Umbilical cord (tissue), 2 donors: Measurements from ENCODE around the gene LMAN1L. TPM values are rescaled to one million over a fixed set of nuclear protein-coding genes. Genes with fewer than 3 reads are reported as not detected.
"Not testable (repeated sequence)": the region's sequence is repeated elsewhere in the genome, so short reads cannot be mapped to it uniquely, and the experiment has no call there.

Experiments
- DNase-seq: peaks from one replicate; pipeline ENCODE4 v3.0.0-alpha.2; 2015; ENCODE audit warnings: low spot score
- total RNA-seq: library from RNA; depleted of rRNA; stranded (reverse); fragments of >200 nt; gene quantifications from one replicate; pipeline ENCODE4 v1.2.3, GENCODE V29; 2014; ENCODE audit warnings: low replicate concordance; ENCODE audit not compliant: insufficient read depth

The LMAN1L gene
- total RNA-seq, 1 donor from 2014 or later = 1.2 TPM

GRCh38 chr15:74782259-74783071 is 30.2 kb upstream of the LMAN1L start:
- DNase-seq = no peak

- no peak for DNase-seq
Observed at GRCh38 chr15:74783072-74783807, 29.4 kb upstream of the LMAN1L start.

- DNase-seq = no peak
Observed at GRCh38 chr15:74783808-74784175, 28.8 kb upstream of the LMAN1L start.

- DNase-seq = no peak
Observed at GRCh38 chr15:74784426-74785193, 28.0 kb upstream of the LMAN1L start.

GRCh38 chr15:74785194-74786032 is 27.2 kb upstream of the LMAN1L start:
- no peak for DNase-seq

- not testable (repeated sequence) for DNase-seq
Observed at GRCh38 chr15:74786081-74786480, 26.6 kb upstream of the LMAN1L start.

GRCh38 chr15:74786551-74787165 is 26.0 kb upstream of the LMAN1L start:
- no peak for DNase-seq

- peak; percentile 57 for DNase-seq
Observed at GRCh38 chr15:74787251-74788041, 25.2 kb upstream of the LMAN1L start.

GRCh38 chr15:74788042-74788682 is 24.5 kb upstream of the LMAN1L start:
- DNase-seq = no peak

GRCh38 chr15:74788683-74789151 is 23.9 kb upstream of the LMAN1L start:
- no peak for DNase-seq

- no peak for DNase-seq
Observed at GRCh38 chr15:74789171-74789631, 23.4 kb upstream of the LMAN1L start.

GRCh38 chr15:74789741-74790079 is 22.9 kb upstream of the LMAN1L start:
- no peak for DNase-seq

GRCh38 chr15:74790080-74790916 is 22.3 kb upstream of the LMAN1L start:
- peak; percentile 60 for DNase-seq

- no peak for DNase-seq
Observed at GRCh38 chr15:74791007-74791406, 21.6 kb upstream of the LMAN1L start.

GRCh38 chr15:74791667-74792066 is 21.0 kb upstream of the LMAN1L start:
- no peak for DNase-seq

- no peak for DNase-seq
Observed at GRCh38 chr15:74792227-74793016, 20.2 kb upstream of the LMAN1L start.
